ENCODE data around the gene PI4KA. TPM values are rescaled to one million over a fixed set of nuclear protein-coding genes. Genes with fewer than 3 reads are reported as not detected.

The PI4KA gene
- total and polyA plus RNA-seq, 2 experiments from 2014 or later: 83.7 to 85.2 TPM

GRCh38 chr22:20779014-20779817, 79.4 kb downstream of the PI4KA start:
- H3K9me3 ChIP-seq (ENCODE audit: low read depth): no peaks in the 10 kb centered on the region
- DNase-seq (ENCODE audit: low read depth in 1 of 2, low spot score in 1 of 2): no peak
- no peak overlapping the region for H3K27ac ChIP-seq
- no peak overlapping the region for H3K4me3 ChIP-seq
- peaks cover 43% of the 10 kb centered on the region for H3K4me1 ChIP-seq (ENCODE audit: low read depth)
- H3K27me3 ChIP-seq: no peaks in the 10 kb centered on the region
- no peak for TF ChIP-seq CTCF (IDR thresholded peaks at IDR 0.05; ENCODE audit: low read depth, low read length)
- H3K36me3 ChIP-seq: no peaks in the 10 kb centered on the region

DNA sequence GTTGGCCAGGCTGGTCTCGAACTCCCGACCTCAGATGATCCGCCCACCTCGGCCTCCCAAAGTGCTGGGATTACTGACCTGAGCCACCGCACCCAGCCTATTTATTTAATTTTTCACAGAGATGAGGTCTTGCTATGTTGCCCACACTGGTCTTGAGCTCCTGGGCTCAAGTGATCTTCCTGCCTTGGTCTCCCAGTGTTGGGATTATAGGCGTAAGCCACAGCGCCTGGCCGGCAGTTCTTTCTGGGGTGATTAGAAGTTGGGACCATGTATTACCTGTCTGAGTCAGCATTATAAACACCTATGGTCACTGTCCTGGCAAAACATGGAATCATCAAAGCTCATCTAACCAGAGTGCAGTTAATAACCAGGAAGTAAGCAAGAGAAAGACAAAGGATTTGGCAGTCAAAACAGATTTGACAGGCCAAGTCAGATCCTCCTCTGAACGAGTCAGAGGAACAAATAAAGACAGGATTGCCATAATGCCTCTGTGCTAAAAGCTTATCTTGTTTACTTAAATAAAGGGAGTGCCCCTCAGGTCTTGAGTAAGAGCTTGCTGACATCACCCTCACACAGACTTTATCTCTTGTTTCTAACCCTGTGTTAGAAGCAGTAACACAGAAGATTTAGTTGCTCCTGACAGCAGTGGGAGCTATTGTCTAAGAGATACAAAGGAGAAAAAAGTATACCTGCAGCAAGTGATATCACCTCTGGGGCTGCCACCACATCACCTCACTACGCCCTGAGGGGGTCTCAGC, 81.0 kb downstream of the PI4KA start:
- Histone ChIP-seq H3K27me3 (no peaks in the 10 kb centered on the region), H3K9me3 (ENCODE audit: low read depth) (no peaks in the 10 kb centered on the region), H3K36me3 (no peaks in the 10 kb centered on the region), H3K4me3 (no peak overlapping the region), H3K27ac (peak overlapping the region; percentile 59), H3K4me1 (ENCODE audit: low read depth) (peaks cover 44% of the 10 kb centered on the region)
- peak; percentile 44 to 95 for DNase-seq (ENCODE audit: low read depth in 1 of 2, low spot score in 1 of 2)
- peak; percentile 28 for TF ChIP-seq CTCF (IDR thresholded peaks at IDR 0.05; ENCODE audit: low read depth, low read length)

DNA sequence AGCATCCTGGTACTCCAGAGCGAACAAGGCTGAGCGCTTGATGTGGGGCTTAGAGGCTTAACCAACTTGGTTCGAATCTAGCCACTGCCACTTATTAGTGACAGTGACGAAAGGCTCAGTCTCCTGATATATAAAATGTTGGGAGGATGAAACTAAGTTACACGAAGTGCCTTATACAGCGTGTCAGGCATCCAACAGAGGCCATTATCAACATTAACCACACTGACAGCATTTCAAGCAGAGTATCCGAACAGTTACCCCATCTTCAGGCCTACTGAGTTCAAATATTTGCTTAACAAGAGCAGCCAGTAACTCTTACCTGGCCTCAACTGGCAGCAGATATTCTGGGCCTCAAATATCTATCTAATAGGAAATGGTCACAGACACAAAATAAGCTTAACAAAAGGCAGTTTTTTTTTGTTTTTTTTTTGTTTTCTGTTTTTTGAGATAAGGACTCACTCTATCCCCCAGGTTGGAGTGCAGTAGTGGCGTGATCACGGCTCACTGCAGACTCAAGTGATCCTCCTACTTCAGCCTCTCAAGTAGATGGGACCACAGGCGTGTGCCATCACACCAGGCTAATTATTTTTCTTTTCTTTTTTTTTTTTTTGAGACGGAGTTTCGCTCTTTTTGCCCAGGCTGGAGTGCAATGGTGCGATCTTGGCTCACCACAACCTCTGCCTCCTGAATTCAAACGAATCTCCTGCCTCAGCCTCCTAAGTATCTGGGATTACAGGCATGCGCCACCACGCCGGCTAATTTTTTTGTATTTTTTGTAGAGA, 81.8 kb downstream of the PI4KA start:
- H3K36me3 ChIP-seq: no peaks in the 10 kb centered on the region
- no peak for TF ChIP-seq CTCF (IDR thresholded peaks at IDR 0.05; ENCODE audit: low read depth, low read length)
- peaks cover 44% of the 10 kb centered on the region for H3K4me1 ChIP-seq (ENCODE audit: low read depth)
- H3K27me3 ChIP-seq: no peaks in the 10 kb centered on the region
- H3K9me3 ChIP-seq (ENCODE audit: low read depth): no peaks in the 10 kb centered on the region
- H3K4me3 ChIP-seq: no peak overlapping the region
- DNase-seq (ENCODE audit: low read depth in 1 of 2, low spot score in 1 of 2): no peak
- H3K27ac ChIP-seq: no peak overlapping the region

- no peaks in the 10 kb centered on the region for H3K36me3 ChIP-seq
- TF ChIP-seq CTCF (IDR thresholded peaks at IDR 0.05; ENCODE audit: low read depth, low read length): no peak
- peaks cover 44% of the 10 kb centered on the region for H3K4me1 ChIP-seq (ENCODE audit: low read depth)
- no peak for DNase-seq (ENCODE audit: low read depth in 1 of 2, low spot score in 1 of 2)
- H3K9me3 ChIP-seq (ENCODE audit: low read depth): no peaks in the 10 kb centered on the region
- peak overlapping the region; percentile 24 for H3K27ac ChIP-seq
- no peak overlapping the region for H3K4me3 ChIP-seq
- no peaks in the 10 kb centered on the region for H3K27me3 ChIP-seq
Measured at GRCh38 chr22:20775342-20775895, 83.2 kb downstream of the PI4KA start.

- TF ChIP-seq CTCF (IDR thresholded peaks at IDR 0.05; ENCODE audit: low read depth, low read length): no peak
- H3K27me3 ChIP-seq: no peaks in the 10 kb centered on the region
- no peaks in the 10 kb centered on the region for H3K9me3 ChIP-seq (ENCODE audit: low read depth)
- H3K4me3 ChIP-seq: no peak overlapping the region
- H3K27ac ChIP-seq: peak overlapping the region; percentile 0
- H3K4me1 ChIP-seq (ENCODE audit: low read depth): peaks cover 44% of the 10 kb centered on the region
- DNase-seq (ENCODE audit: low read depth in 1 of 2, low spot score in 1 of 2): no peak
- no peaks in the 10 kb centered on the region for H3K36me3 ChIP-seq
Measured at GRCh38 chr22:20774882-20775281, 83.7 kb downstream of the PI4KA start.

Measured in cardiac muscle cell (in vitro differentiated cells and primary cell).